OCI-LY7 (cell line): ENCODE data around the gene PRX. TPM values are rescaled to one million over a fixed set of nuclear protein-coding genes. Genes with fewer than 3 reads are reported as not detected.

Experiments used
- BruUV-seq: library from RNA; stranded (reverse); fragments of 400-500 nt; replicated peaks from 2 replicates; lab custom pipeline; 2021; lab: Mats Ljungman, UMichigan
- CTCF ChIA-PET: fragments of 300-600 bp; sonication (Branson Sonifier 250); formaldehyde crosslinking; loops from one replicate; lab custom pipeline; 2022; ENCODE audit warnings: antibody characterized with exemption; ENCODE audit not compliant: unreplicated experiment; lab: Charles Lee
- POLR2A ChIA-PET: fragments of 300-600 bp; sonication (Branson Sonifier 250); formaldehyde crosslinking; loops from one replicate; lab custom pipeline; 2022; ENCODE audit warnings: antibody characterized with exemption; lab: Charles Lee
- DNase-seq: peaks from one replicate; pipeline ENCODE4 v3.0.0-alpha.2; 2015; ENCODE audit warnings: low spot score
- H2AFZ ChIP-seq: fragments of 200-600 bp; sonication (generic), shearing (Covaris generic); 2 replicates; pipeline ENCODE4 v1.6.1; 2014; ENCODE audit warnings: mild to moderate bottlenecking, antibody characterized with exemption, low read length, moderate library complexity
- H3K27ac ChIP-seq: fragments of 200-600 bp; sonication (generic); 2 replicates; pipeline ENCODE4 v1.5.1; 2014; ENCODE audit warnings: mixed run types, low read depth, mild to moderate bottlenecking, moderate library complexity, low read length, inconsistent platforms; ENCODE audit not compliant: poor library complexity, severe bottlenecking
- H3K36me3 ChIP-seq: fragments of 200-600 bp; sonication (generic); 2 replicates; pipeline ENCODE4 v1.6.1; 2014; ENCODE audit warnings: mild to moderate bottlenecking, antibody characterized with exemption, low read length, moderate library complexity, mixed read lengths; ENCODE audit not compliant: insufficient read depth
- H3K4me1 ChIP-seq: fragments of 200-600 bp; sonication (generic); 2 replicates; pipeline ENCODE4 v1.5.1; 2014; ENCODE audit warnings: mild to moderate bottlenecking, low read length; ENCODE audit not compliant: insufficient read depth, poor library complexity, severe bottlenecking
- H3K4me2 ChIP-seq: fragments of 200-600 bp; sonication (generic); 2 replicates; pipeline ENCODE4 v1.6.1; 2014; ENCODE audit warnings: mild to moderate bottlenecking, low read length
- H3K4me3 ChIP-seq: fragments of 200-600 bp; sonication (generic); 2 replicates; pipeline ENCODE4 v1.5.1; 2014; ENCODE audit warnings: mild to moderate bottlenecking, low read depth, low read length; ENCODE audit not compliant: poor library complexity, severe bottlenecking
- H3K79me2 ChIP-seq: fragments of 200-600 bp; sonication (generic); 2 replicates; pipeline ENCODE4 v1.6.1; 2016; ENCODE audit warnings: low read depth, mild to moderate bottlenecking, low read length, moderate library complexity, mixed read lengths; ENCODE audit not compliant: insufficient read depth
- H3K9me2 ChIP-seq: fragments of 200-600 bp; sonication (generic); 2 replicates; pipeline ENCODE4 v1.6.1; 2016; ENCODE audit warnings: mild to moderate bottlenecking, low read length, mixed read lengths; ENCODE audit not compliant: insufficient read depth
- H3K9me3 ChIP-seq: fragments of 200-600 bp; sonication (generic); 2 replicates; pipeline ENCODE4 v1.6.1; 2014; ENCODE audit warnings: mild to moderate bottlenecking, mixed run types, low read length, mixed read lengths
- H4K20me1 ChIP-seq: fragments of 200-600 bp; sonication (generic); 2 replicates; pipeline ENCODE4 v1.6.1; 2014; ENCODE audit warnings: mild to moderate bottlenecking, antibody characterized with exemption, low read length, moderate library complexity, mixed read lengths; ENCODE audit not compliant: insufficient read depth
- CTCF ChIP-seq: fragments of 200-600 bp; sonication (generic); conservative IDR thresholded peaks from 2 replicates; pipeline ENCODE4 v1.5.1; 2014; ENCODE audit warnings: mild to moderate bottlenecking, antibody characterized with exemption, low read length, moderate library complexity, mixed read lengths
- EZH2phosphoT487 ChIP-seq: fragments of 200-600 bp; sonication (generic); IDR thresholded peaks from 2 replicates; pipeline ENCODE4 v1.6.1; 2018; ENCODE audit warnings: low read depth, borderline replicate concordance, mild to moderate bottlenecking, mixed run types, antibody characterized with exemption, low read length, moderate library complexity, mixed read lengths
- intact Hi-C: fragments of 100-400 bp; cut with micrococcal nuclease; formaldehyde crosslinking; loops from one replicate; pipeline ENCODE4 v1.10.0; 2022; ENCODE audit not compliant: unreplicated experiment
- total RNA-seq, 2 experiments: library from RNA; depleted of rRNA in 1 of 2; stranded (reverse); fragments of >200 nt in 1 of 2; shearing (Covaris generic) in 1 of 2; gene quantifications; 2 replicates each; pipeline ENCODE4 v1.2.3, GENCODE V29; 2014 to 2022

The PRX gene
- total RNA-seq, 2 experiments from 2014 or later, result 2.2 to 4.9 TPM

- POLR2A ChIA-PET, result interaction anchor here (0.6 to 0.7 kb wide), 3 partner anchors 9 to 21 kb away, joined by 3 read pairs; no protein-coding TSS in a partner anchor
- Histone ChIP-seq H3K36me3 (no peaks in the 10 kb centered on the region), H3K9me2 (no peaks in the 10 kb centered on the region), H2AFZ (no peak overlapping the region), H3K79me2 (no peaks in the 10 kb centered on the region), H3K4me2 (no peak overlapping the region), H3K4me3 (no peak overlapping the region), H4K20me1 (no peaks in the 10 kb centered on the region), H3K4me1 (no peaks in the 10 kb centered on the region), H3K27ac (no peak overlapping the region), H3K9me3 (no peaks in the 10 kb centered on the region)
- intact Hi-C loops, result no loop called here
- CTCF ChIA-PET, result interaction anchor here (0.5 kb wide), 1 partner anchor 33 kb away, joined by 3 read pairs; the partner anchor contains the start of gene PRX
- TF ChIP-seq CTCF, result no peak
- no peak for TF ChIP-seq EZH2phosphoT487
- BruUV-seq, result no TSS peak
- DNase-seq, result no peak
Observed at GRCh38 chr19:40380199-40381037, 32.8 kb downstream of the PRX start.

GRCh38 chr19:40379446-40380198 lies 33.6 kb downstream of the PRX start:
- Histone ChIP-seq H3K9me2 (no peaks in the 10 kb centered on the region), H3K79me2 (no peaks in the 10 kb centered on the region), H3K4me3 (no peak overlapping the region), H3K27ac (no peak overlapping the region), H3K4me1 (no peaks in the 10 kb centered on the region), H3K36me3 (no peaks in the 10 kb centered on the region), H3K9me3 (no peaks in the 10 kb centered on the region), H4K20me1 (no peaks in the 10 kb centered on the region), H2AFZ (no peak overlapping the region), H3K4me2 (no peak overlapping the region)
- intact Hi-C loops, result loop anchor here (5.0 kb wide), 1 partner anchor 72 kb away; no protein-coding TSS in a partner anchor
- BruUV-seq, result no TSS peak
- ChIA-PET CTCF (no interaction called here), POLR2A (interaction anchor here (0.6 to 0.7 kb wide), 3 partner anchors 8 to 20 kb away, joined by 3 read pairs; no protein-coding TSS in a partner anchor)
- DNase-seq, result no peak
- TF ChIP-seq EZH2phosphoT487, result no peak

GRCh38 chr19:40378509-40378908 lies 34.7 kb downstream of the PRX start:
- intact Hi-C loops, result loop anchor here (5.0 kb wide), 1 partner anchor 71 kb away; no protein-coding TSS in a partner anchor
- H3K4me2 ChIP-seq, result no peak overlapping the region

More at GRCh38 chr19:40378509-40378908, 34.7 kb downstream of the PRX start:
- H3K9me3 ChIP-seq, result no peaks in the 10 kb centered on the region
- no peak overlapping the region for H2AFZ ChIP-seq
- no TSS peak for BruUV-seq
- H3K4me3 ChIP-seq, result no peak overlapping the region
- TF ChIP-seq CTCF, result peak; percentile 57
- no peak for TF ChIP-seq EZH2phosphoT487
- H3K36me3 ChIP-seq, result peaks cover 3% of the 10 kb centered on the region; the same call in 1 of the 2 replicates
- H3K79me2 ChIP-seq, result no peaks in the 10 kb centered on the region
- ChIA-PET POLR2A (no interaction called here), CTCF (no interaction called here)
- peak; percentile 41 for DNase-seq
- H3K9me2 ChIP-seq, result no peaks in the 10 kb centered on the region
- no peak overlapping the region for H3K27ac ChIP-seq
- H4K20me1 ChIP-seq, result no peaks in the 10 kb centered on the region
- H3K4me1 ChIP-seq, result no peaks in the 10 kb centered on the region
